CD4-positive, alpha-beta T cell (primary cell): ENCODE measurements around the gene GFY. TPM values are rescaled to one million over a fixed set of nuclear protein-coding genes. Genes with fewer than 3 reads are reported as not detected.

Source experiments
- ATAC-seq: fragments of 200-7000 bp; cut with Tn5 transposase; one replicate; pipeline ENCODE4 v1.10.0; 2022; ENCODE audit warnings: mild to moderate bottlenecking; ENCODE audit not compliant: poor library complexity
- CTCF ChIA-PET: fragments of 350-600 bp; sonication (Branson Sonifier 250); formaldehyde crosslinking; loops from one replicate; lab custom pipeline; 2021; ENCODE audit warnings: antibody characterized with exemption, inconsistent platforms; lab: Charles Lee
- POLR2A ChIA-PET: fragments of 350-600 bp; sonication (Branson Sonifier 250); formaldehyde crosslinking; loops from one replicate; lab custom pipeline; 2021; ENCODE audit warnings: antibody characterized with exemption, inconsistent platforms; lab: Charles Lee
- DNase-seq, 14 experiments: peaks; one replicate each; pipeline ENCODE4 v3.0.0-alpha.2; 2013 to 2020; ENCODE audit warnings: mixed read lengths in 2 of 14
- H3K27ac ChIP-seq, 2 donors: one replicate each; pipeline versions ENCODE4 v1.5.1 to v1.7.0; 2013; ENCODE audit warnings: low read length in 2 of 2, low read depth in 1 of 2, mild to moderate bottlenecking in 1 of 2
- H3K27me3 ChIP-seq, 2 experiments: 1 replicate in 1 of 2; 2 replicates in 1 of 2; pipeline versions ENCODE4 v1.6.1 to v1.7.0; 2013; ENCODE audit warnings: low read length in 2 of 2, control low read depth in 1 of 2, mild to moderate bottlenecking in 1 of 2, moderate library complexity in 1 of 2; ENCODE audit not compliant: insufficient read depth in 2 of 2, control insufficient read depth in 1 of 2
- H3K36me3 ChIP-seq: one replicate; pipeline ENCODE4 v1.6.1; 2013; ENCODE audit warnings: low read length, control low read depth; ENCODE audit not compliant: insufficient read depth
- H3K4me1 ChIP-seq: one replicate; pipeline ENCODE4 v1.6.1; 2013; ENCODE audit warnings: low read length, control low read depth; ENCODE audit not compliant: insufficient read depth
- H3K4me3 ChIP-seq: one replicate; pipeline ENCODE4 v1.5.1; 2013; ENCODE audit warnings: mild to moderate bottlenecking, low read length, moderate library complexity
- H3K9me3 ChIP-seq, 2 experiments: 1 replicate in 1 of 2; 2 replicates in 1 of 2; pipeline versions ENCODE4 v1.6.1 to v1.7.0; 2013; ENCODE audit warnings: low read length in 2 of 2, mild to moderate bottlenecking in 2 of 2, control low read depth in 1 of 2, moderate library complexity in 1 of 2; ENCODE audit not compliant: control insufficient read depth in 1 of 2, insufficient read depth in 1 of 2
- H3K27ac Mint-ChIP-seq: one replicate; pipeline ENCODE4 v1.8.0; 2020; ENCODE audit warnings: mixed read lengths
- H3K27me3 Mint-ChIP-seq: one replicate; pipeline ENCODE4 v1.8.0; 2021; ENCODE audit warnings: mixed read lengths
- H3K36me3 Mint-ChIP-seq: one replicate; pipeline ENCODE4 v1.8.0; 2021; ENCODE audit warnings: low read depth, mixed read lengths
- H3K4me1 Mint-ChIP-seq: one replicate; pipeline ENCODE4 v1.8.0; 2021; ENCODE audit warnings: low read depth, mixed read lengths
- H3K4me3 Mint-ChIP-seq: one replicate; pipeline ENCODE4 v1.8.0; 2020; ENCODE audit warnings: mild to moderate bottlenecking, mixed read lengths
- H3K9me3 Mint-ChIP-seq: one replicate; pipeline ENCODE4 v1.8.0; 2020; ENCODE audit warnings: mixed read lengths
- CTCF ChIP-seq: fragments of 200-600 bp; IDR thresholded peaks from one replicate; pipeline ENCODE4 v1.8.0; 2022; ENCODE audit warnings: antibody characterized with exemption, mild to moderate bottlenecking
- intact Hi-C, 2 experiments: fragments of 100-400 bp; cut with DNase I in 1 of 2; cut with micrococcal nuclease in 1 of 2; formaldehyde crosslinking; loops; one replicate each; pipeline versions ENCODE4 v1.15.1 to v1.9.0; 2023 to 2025; cut with DNase I, micrococcal nuclease
- total RNA-seq, 174 experiments: library from RNA in 2 of 174; stranded (reverse) in 2 of 174; gene quantifications; one replicate each; pipeline ENCODE4 v1.2.3 and lab custom pipeline; 2021 to 2026

The GFY gene
- total RNA-seq, 2 experiments from 2014 or later, result not detected

- H3K4me3 ChIP-seq, result peak overlapping the region; percentile 97
- intact Hi-C loops, result loop anchor here (1.0 to 10.0 kb wide), 5 partner anchors 13 to 250 kb away; partner anchors contain the start of genes PRMT1 (in 1 of the 2) and RPS11 (in 1 of the 2)
- DNase-seq (peak; percentile 47 to 86 (median 68)), ATAC-seq (peak; percentile 47)
- H3K27ac ChIP-seq, result peak overlapping the region; percentile 49 to 98
- POLR2A ChIA-PET, result interaction anchor here (1.0 to 3.1 kb wide), 7 partner anchors 12 to 200 kb away, joined by 3 to 24 read pairs (median 13); partner anchors contain the start of genes ALDH16A1, PIH1D1, PRMT1 and RPL13A
- no peaks in the 10 kb centered on the region for H3K9me3 Mint-ChIP-seq
- H3K36me3 Mint-ChIP-seq, result peaks cover 57% of the 10 kb centered on the region
- TF ChIP-seq CTCF, result peak; percentile 67
- no peaks in the 10 kb centered on the region for H3K27me3 Mint-ChIP-seq
- H3K27ac Mint-ChIP-seq, result peak overlapping the region; percentile 98
- CTCF ChIA-PET, result interaction anchor here (0.6 to 2.5 kb wide), 21 partner anchors 9 to 378 kb away, joined by 3 to 14 read pairs (median 4); partner anchors contain the start of genes ALDH16A1, CD37, NOSIP and PIH1D1
- no peaks in the 10 kb centered on the region for H3K9me3 ChIP-seq
- H3K4me1 Mint-ChIP-seq, result peaks cover 41% of the 10 kb centered on the region
- H3K4me1 ChIP-seq, result peaks cover 72% of the 10 kb centered on the region
- peak overlapping the region; percentile 100 for H3K4me3 Mint-ChIP-seq
- peaks cover 37% of the 10 kb centered on the region for H3K36me3 ChIP-seq
- no peaks in the 10 kb centered on the region for H3K27me3 ChIP-seq
These were observed 51.0 kb downstream of the GFY start for GRCh38 chr19:49475995-49476880.

Other genes starting within 250 kb of the GFY start
- gene SLC6A16, start 100.2 kb upstream of the GFY start, total RNA-seq, result 1 to 10 TPM; 1.5 to 2.4 TPM
- 100 to 1,000 TPM; 329 to 350 TPM for gene CD37, start 90.0 kb upstream of the GFY start, total RNA-seq
- gene TEAD2, start 63.0 kb upstream of the GFY start, total RNA-seq, result not detected
- not detected for gene DKKL1, start 61.5 kb upstream of the GFY start, total RNA-seq
- not detected for gene KASH5, start 37.1 kb upstream of the GFY start, total RNA-seq
- not detected for gene PTH2, start 1.9 kb upstream of the GFY start, total RNA-seq
- not detected for gene SLC17A7, start 16.1 kb downstream of the GFY start, total RNA-seq
- 100 to 1,000 TPM; 145 to 151 TPM for gene PIH1D1, start 26.4 kb downstream of the GFY start, total RNA-seq
- gene ALDH16A1, start 27.8 kb downstream of the GFY start, total RNA-seq, result 10 to 100 TPM; 25.1 to 25.8 TPM
- gene FLT3LG, start 48.8 kb downstream of the GFY start, total RNA-seq, result 100 to 1,000 TPM; 311 to 325 TPM
- gene RPL13A, start 62.2 kb downstream of the GFY start, total RNA-seq, result 1,000 to 10,000 TPM; 5,328 to 5,481 TPM
- 1,000 to 10,000 TPM; 2,912 to 3,041 TPM for gene RPS11, start 71.0 kb downstream of the GFY start, total RNA-seq
- gene FCGRT, start 87.3 kb downstream of the GFY start, total RNA-seq, result 10 to 100 TPM; 50.2 to 52.5 TPM
- gene RCN3, start 102.6 kb downstream of the GFY start, total RNA-seq, result 1 to 10 TPM; 4.8 to 7.8 TPM
- 100 to 1,000 TPM; 202 to 203 TPM for gene NOSIP, start 155.2 kb downstream of the GFY start, total RNA-seq
- under 1 TPM; 0.49 to 0.78 TPM for gene PRRG2, start 155.9 kb downstream of the GFY start, total RNA-seq
- 10 to 100 TPM; 41.7 to 42.2 TPM for gene PRR12, start 165.8 kb downstream of the GFY start, total RNA-seq
- gene RRAS, start 214.8 kb downstream of the GFY start, total RNA-seq, result 1 to 10 TPM; 4.2 to 4.7 TPM
- 10 to 100 TPM; 30.6 to 34.8 TPM for gene SCAF1, start 216.8 kb downstream of the GFY start, total RNA-seq
- 100 to 1,000 TPM; 109 to 119 TPM for gene IRF3, start 240.5 kb downstream of the GFY start, total RNA-seq
- gene BCL2L12, start 240.5 kb downstream of the GFY start, total RNA-seq, result 10 to 100 TPM in 1 of 2 experiments, 1 to 10 TPM in 1; 9.9 to 11.3 TPM